SK-N-SH (cell line): Measurements from ENCODE around the gene PAX2. TPM values are rescaled to one million over a fixed set of nuclear protein-coding genes. Genes with fewer than 3 reads are reported as not detected.

Experiments used
- CTCF ChIA-PET: fragments of 300-600, 350-600 bp; formaldehyde crosslinking; extraction: SDS; loops from one replicate; lab custom pipeline; 2021; lab: Yijun Ruan, JAX
- POLR2A ChIA-PET: fragments of 350-600 bp; sonication (Branson Sonifier 250); formaldehyde crosslinking; extraction: SDS; loops from one replicate; lab custom pipeline; 2020; ENCODE audit warnings: antibody characterized with exemption, inconsistent platforms; lab: Yijun Ruan, JAX
- DNase-seq: peaks from one replicate; pipeline ENCODE4 v3.0.0; 2012
- H2AFZ ChIP-seq: fragments of 200-600 bp; sonication (generic); 2 replicates; pipeline ENCODE4 v1.8.1; 2016; ENCODE audit warnings: antibody characterized with exemption, mild to moderate bottlenecking, low read depth
- H3F3A ChIP-seq: fragments of 200-600 bp; sonication (generic); replicated peaks from 2 replicates; pipeline ENCODE3; 2016; ENCODE audit warnings: antibody characterized with exemption, mild to moderate bottlenecking; ENCODE audit not compliant: insufficient read depth
- H3K27ac ChIP-seq, 2 experiments: fragments of 200-500 bp in 1 of 2; fragments of 200-600 bp in 1 of 2; sonication (Bioruptor generic) in 1 of 2; sonication (generic), shearing (Covaris generic) in 1 of 2; 2 replicates each; pipeline versions ENCODE4 v1.5.1 to v1.6.1; 2014 to 2016; ENCODE audit warnings: low read depth in 2 of 2, inconsistent platforms in 1 of 2, low read length in 1 of 2, mild to moderate bottlenecking in 1 of 2, mixed read lengths in 1 of 2
- H3K27me3 ChIP-seq: fragments of 200-600 bp; sonication (generic), shearing (Covaris generic); 2 replicates; pipeline ENCODE4 v1.6.1; 2016; ENCODE audit warnings: mixed run types; ENCODE audit not compliant: insufficient read depth
- H3K36me3 ChIP-seq, 2 experiments: fragments of 200-500 bp in 1 of 2; fragments of 200-600 bp in 1 of 2; sonication (Bioruptor generic) in 1 of 2; sonication (generic) in 1 of 2; replicated peaks in 1 of 2; 2 replicates each; pipeline versions ENCODE3 to v1.5.1; 2014 to 2016; ENCODE audit warnings: low read length in 1 of 2, mild to moderate bottlenecking in 1 of 2; ENCODE audit not compliant: insufficient read depth in 2 of 2, control insufficient read depth in 1 of 2
- H3K4me1 ChIP-seq, 2 experiments: fragments of 200-500 bp in 1 of 2; fragments of 200-600 bp in 1 of 2; sonication (Bioruptor generic) in 1 of 2; sonication (generic), shearing (Covaris generic) in 1 of 2; 2 replicates each; pipeline versions ENCODE4 v1.5.1 to v1.6.1; 2014 to 2016; ENCODE audit warnings: low read depth in 1 of 2, low read length in 1 of 2, mixed run types in 1 of 2; ENCODE audit not compliant: insufficient read depth in 2 of 2, control insufficient read depth in 1 of 2
- H3K4me2 ChIP-seq: fragments of 200-600 bp; sonication (generic), shearing (Covaris generic); 2 replicates; pipeline ENCODE4 v1.6.1; 2017; ENCODE audit warnings: mixed run types
- H3K4me3 ChIP-seq, 2 experiments: fragments of 200-500 bp in 1 of 2; fragments of 200-600 bp in 1 of 2; sonication (Bioruptor generic) in 1 of 2; sonication (generic), shearing (Covaris generic) in 1 of 2; 2 replicates each; pipeline versions ENCODE4 v1.5.1 to v1.8.1; 2014 to 2016; ENCODE audit warnings: low read depth in 2 of 2, inconsistent platforms in 1 of 2, low read length in 1 of 2, mild to moderate bottlenecking in 1 of 2, mixed read lengths in 1 of 2, moderate library complexity in 1 of 2
- H3K79me2 ChIP-seq: fragments of 200-600 bp; sonication (generic); 2 replicates; pipeline ENCODE4 v1.8.1; 2017; ENCODE audit warnings: mild to moderate bottlenecking; ENCODE audit not compliant: insufficient read depth
- H3K9ac ChIP-seq: fragments of 200-600 bp; sonication (generic); 2 replicates; pipeline ENCODE4 v1.6.1; 2017; ENCODE audit warnings: mixed run types
- H3K9me2 ChIP-seq: fragments of 200-600 bp; sonication (generic); 2 replicates; pipeline ENCODE4 v1.6.1; 2017; ENCODE audit warnings: mixed run types
- H3K9me3 ChIP-seq: fragments of 200-600 bp; sonication (generic); 2 replicates; pipeline ENCODE4 v1.6.1; 2017; ENCODE audit warnings: mixed run types, mild to moderate bottlenecking, moderate library complexity
- H4K20me1 ChIP-seq: fragments of 200-600 bp; sonication (generic); 2 replicates; pipeline ENCODE4 v1.6.1; 2017; ENCODE audit warnings: mild to moderate bottlenecking, mixed run types; ENCODE audit not compliant: insufficient read depth
- CHD2 ChIP-seq: fragments of 150-350 bp; IDR thresholded peaks from 2 replicates; pipeline ENCODE4 v1.6.1; 2018; ENCODE audit warnings: low read length; ENCODE audit not compliant: partially characterized antibody
- EP300 ChIP-seq, 2 experiments: IDR thresholded peaks; 2 replicates each; pipeline versions ENCODE4 v1.4.0 to v1.6.1; 2012; ENCODE audit warnings: borderline replicate concordance in 1 of 2, low read depth in 1 of 2, low read length in 1 of 2
- EZH2phosphoT487 ChIP-seq: fragments of 200-600 bp; sonication (generic); IDR thresholded peaks from 2 replicates; pipeline ENCODE4 v1.6.1; 2017; ENCODE audit warnings: low read depth, mixed run types, mild to moderate bottlenecking, antibody characterized with exemption, moderate library complexity, borderline replicate concordance
- FOXM1 ChIP-seq: IDR thresholded peaks from 2 replicates; pipeline ENCODE4 v1.4.0; 2012; ENCODE audit warnings: low read depth, mild to moderate bottlenecking
- GABPA ChIP-seq: IDR thresholded peaks from 2 replicates; pipeline ENCODE4 v1.4.0; 2012; ENCODE audit warnings: low read depth, mild to moderate bottlenecking
- GATA2 ChIP-seq: sonication (generic); formaldehyde crosslinking; IDR thresholded peaks from 2 replicates; pipeline ENCODE4 v1.5.0; 2020; ENCODE audit warnings: mild to moderate bottlenecking, missing genetic modification reagents
- JUND ChIP-seq: IDR thresholded peaks from 2 replicates; pipeline ENCODE4 v1.4.0; 2012
- MEF2A ChIP-seq: IDR thresholded peaks from 2 replicates; pipeline ENCODE4 v1.4.0; 2012; ENCODE audit warnings: low read depth, borderline replicate concordance
- MXI1 ChIP-seq: IDR thresholded peaks from 2 replicates; pipeline ENCODE4 v1.6.1; 2012; ENCODE audit warnings: mild to moderate bottlenecking, low read depth, low read length, improper control_type of control experiment
- PBX3 ChIP-seq: IDR thresholded peaks from 2 replicates; pipeline ENCODE4; 2012
- POLR2AphosphoS5 ChIP-seq: IDR thresholded peaks from 2 replicates; pipeline ENCODE4 v1.6.1; 2012; ENCODE audit warnings: low read depth, low read length
- RCOR1 ChIP-seq: fragments of 150-350 bp; IDR thresholded peaks from 2 replicates; pipeline ENCODE4 v1.6.1; 2017; ENCODE audit warnings: antibody characterized with exemption, low read length
- RXRA ChIP-seq: IDR thresholded peaks from 2 replicates; pipeline ENCODE4 v1.4.0; 2012; ENCODE audit warnings: low read depth, mild to moderate bottlenecking, borderline replicate concordance
- SIN3A ChIP-seq: IDR thresholded peaks from 2 replicates; pipeline ENCODE4 v1.6.1; 2012; ENCODE audit warnings: low read depth, mild to moderate bottlenecking, low read length, moderate library complexity, borderline replicate concordance
- SMC3 ChIP-seq: IDR thresholded peaks from 2 replicates; pipeline ENCODE4 v1.6.1; 2012; ENCODE audit warnings: low read depth, low read length, improper control_type of control experiment
- TAF1 ChIP-seq: IDR thresholded peaks from 2 replicates; pipeline ENCODE4 v1.6.1; 2012; ENCODE audit warnings: low read depth, mild to moderate bottlenecking, low read length, moderate library complexity, borderline replicate concordance
- TCF12 ChIP-seq: IDR thresholded peaks from 2 replicates; pipeline ENCODE4 v1.4.0; 2012
- TEAD4 ChIP-seq: IDR thresholded peaks from 2 replicates; pipeline ENCODE4 v1.4.0; 2012; ENCODE audit warnings: mild to moderate bottlenecking, borderline replicate concordance; ENCODE audit not compliant: insufficient read depth
- USF1 ChIP-seq: IDR thresholded peaks from 2 replicates; pipeline ENCODE4 v1.4.0; 2012; ENCODE audit warnings: low read depth, borderline replicate concordance
- YY1 ChIP-seq: IDR thresholded peaks from 2 replicates; pipeline ENCODE4 v1.4.0; 2012; ENCODE audit warnings: low read depth, mild to moderate bottlenecking
- ZBTB33 ChIP-seq: IDR thresholded peaks from 2 replicates; pipeline ENCODE4 v1.4.0; 2012; ENCODE audit warnings: low read depth, borderline replicate concordance
- WGBS: methylation state at CpG from one replicate; pipeline ENCODE4 v1.1.6; 2017; ENCODE audit warnings: low lambda C conversion rate; 5-methylcytosine and 5-hydroxymethylcytosine counted together
- polyA plus RNA-seq, 3 experiments: library from polyadenylated mRNA; depleted of rRNA; stranded (reverse); fragments of >200 nt; gene quantifications; 2 replicates each; pipeline ENCODE4 v1.2.3, GENCODE V29; 2012

PAX2 gene
- polyA plus RNA-seq, 1 of the 3 experiments (the other 2 are of a cell fraction) = not detected

- TF ChIP-seq PBX3 (no peak), EZH2phosphoT487 (no peak)
These were observed 31.3 kb downstream of the PAX2 start (continued) for GRCh38 chr10:100776671-100777070.

GRCh38 chr10:100779329-100779728 lies 33.9 kb downstream of the PAX2 start:
- no peaks in the 10 kb centered on the region for H4K20me1 ChIP-seq
- no peak overlapping the region for H2AFZ ChIP-seq
- peaks cover 5% of the 10 kb centered on the region; the same call in 1 of the 2 replicates for H3K27me3 ChIP-seq
- H3K4me3 ChIP-seq = no peak overlapping the region
- H3K36me3 ChIP-seq = no peaks in the 10 kb centered on the region
- H3K4me2 ChIP-seq = no peak overlapping the region
- TF ChIP-seq MEF2A (no peak), TCF12 (no peak), FOXM1 (no peak), YY1 (no peak), EP300 (IDR thresholded peaks at IDR 0.05; ENCODE audit: borderline replicate concordance in 1 of 2, low read depth in 1 of 2, low read length in 1 of 2) (no peak), JUND (no peak), POLR2AphosphoS5 (no peak), CHD2 (no peak), EZH2phosphoT487 (no peak), ZBTB33 (no peak)
- H3K9ac ChIP-seq = no peak overlapping the region
- no peaks in the 10 kb centered on the region for H3K79me2 ChIP-seq
- POLR2A ChIA-PET = no interaction called here
- H3K9me2 ChIP-seq = no peaks in the 10 kb centered on the region
- H3F3A ChIP-seq = no peaks in the 10 kb centered on the region
- no peak for DNase-seq
- no peak overlapping the region for H3K27ac ChIP-seq
- H3K4me1 ChIP-seq = peaks cover 0 to 16% of the 10 kb centered on the region in 2 experiments; a peak in 1 of 4 replicates
- 44% methylated on average over 7 of the region's 9 CpGs for WGBS
- no peaks in the 10 kb centered on the region for H3K9me3 ChIP-seq
- CTCF ChIA-PET = interaction anchor here (1.3 to 1.4 kb wide), 2 partner anchors 9 to 217 kb away, joined by 4 read pairs; no protein-coding TSS in a partner anchor

- Histone ChIP-seq H3K4me2 (no peak overlapping the region), H3K4me1 (peaks cover 0 to 10% of the 10 kb centered on the region in 2 experiments; a peak in 1 of 4 replicates), H3K27ac (no peak overlapping the region), H3K27me3 (peaks cover 5% of the 10 kb centered on the region; the same call in 1 of the 2 replicates), H3K79me2 (no peaks in the 10 kb centered on the region), H3K9me3 (no peaks in the 10 kb centered on the region), H4K20me1 (no peaks in the 10 kb centered on the region), H3K36me3 (no peaks in the 10 kb centered on the region), H3F3A (no peaks in the 10 kb centered on the region), H3K9me2 (no peaks in the 10 kb centered on the region), H3K4me3 (no peak overlapping the region), H3K9ac (no peak overlapping the region), H2AFZ (no peak overlapping the region)
- DNase-seq = no peak
- WGBS = 8% methylated on average over 2 of the region's 2 CpGs
- ChIA-PET CTCF (interaction anchor here (1.4 kb wide), 1 partner anchor 10 kb away, joined by 4 read pairs; no protein-coding TSS in a partner anchor), POLR2A (no interaction called here)
- TF ChIP-seq SMC3 (no peak), RXRA (no peak), USF1 (no peak), TAF1 (no peak), GATA2 (no peak), MEF2A (no peak), GABPA (no peak), RCOR1 (no peak), MXI1 (no peak), TCF12 (no peak), TEAD4 (no peak), YY1 (no peak), ZBTB33 (no peak), SIN3A (no peak)
These were observed 34.9 kb downstream of the PAX2 start for GRCh38 chr10:100780324-100780723.
